IMR-90 (cell line): ENCODE data around the gene CANT1. TPM values are rescaled to one million over a fixed set of nuclear protein-coding genes. Genes with fewer than 3 reads are reported as not detected.

ENCODE experiments used
- ATAC-seq: fragments of 200-7000 bp; cut with Tn5 transposase; 2 replicates; pipeline ENCODE4 v1.9.1; 2020; ENCODE audit warnings: low read depth, mild to moderate bottlenecking, moderate library complexity
- BruUV-seq: library from RNA; stranded (reverse); fragments of 400-500 nt; replicated peaks from 2 replicates; lab custom pipeline; 2021; lab: Mats Ljungman, UMichigan
- CTCF ChIA-PET: fragments of 300-600 bp; formaldehyde crosslinking; extraction: SDS; loops from one replicate; lab custom pipeline; 2021; ENCODE audit warnings: antibody characterized with exemption; lab: Yijun Ruan, JAX
- POLR2A ChIA-PET: fragments of 300-600 bp; sonication (Branson Sonifier 250); formaldehyde crosslinking; loops from one replicate; lab custom pipeline; 2022; ENCODE audit warnings: antibody characterized with exemption; ENCODE audit not compliant: unreplicated experiment; lab: Charles Lee
- DNase-seq: peaks from one replicate; pipeline ENCODE4 v3.0.0; 2013
- H2AFZ ChIP-seq: replicated peaks from 2 replicates; pipeline ENCODE3; 2013; ENCODE audit warnings: low read length, mild to moderate bottlenecking; ENCODE audit not compliant: poor library complexity
- H2AK5ac ChIP-seq: 2 replicates; pipeline ENCODE4 v1.6.1; 2013; ENCODE audit warnings: low read depth, low read length, inconsistent platforms
- H2AK9ac ChIP-seq: replicated peaks from 2 replicates; pipeline ENCODE3; 2013; ENCODE audit warnings: mild to moderate bottlenecking, low read depth, low read length, moderate library complexity; ENCODE audit not compliant: poor library complexity
- H2BK120ac ChIP-seq: 2 replicates; pipeline ENCODE4 v1.6.1; 2013; ENCODE audit warnings: low read depth, low read length, inconsistent platforms
- H2BK15ac ChIP-seq: 3 replicates; pipeline ENCODE4 v1.6.1; 2013; ENCODE audit warnings: low read depth, low read length, inconsistent platforms
- H2BK20ac ChIP-seq: 2 replicates; pipeline ENCODE4 v1.6.1; 2013; ENCODE audit warnings: low read depth, mild to moderate bottlenecking, inconsistent platforms, low read length, moderate library complexity
- H2BK5ac ChIP-seq: 2 replicates; pipeline ENCODE4 v1.6.1; 2013; ENCODE audit warnings: mild to moderate bottlenecking, low read depth, low read length, inconsistent platforms; ENCODE audit not compliant: poor library complexity, severe bottlenecking
- H3K14ac ChIP-seq: replicated peaks from 2 replicates; pipeline ENCODE4 v1.6.1; 2013; ENCODE audit warnings: low read depth, low read length, inconsistent platforms
- H3K18ac ChIP-seq: 2 replicates; pipeline ENCODE4 v1.6.1; 2013; ENCODE audit warnings: low read depth, low read length, control low read depth
- H3K23ac ChIP-seq: 2 replicates; pipeline ENCODE4 v1.6.1; 2013; ENCODE audit warnings: low read depth, low read length, inconsistent platforms
- H3K27ac ChIP-seq: 2 replicates; pipeline ENCODE4 v1.5.1; 2013; ENCODE audit warnings: mild to moderate bottlenecking, control low read depth, low read length; ENCODE audit not compliant: insufficient read depth
- H3K27me3 ChIP-seq: 2 replicates; pipeline ENCODE4 v1.6.1; 2013; ENCODE audit warnings: low read length; ENCODE audit not compliant: control insufficient read depth, insufficient read depth
- H3K36me3 ChIP-seq: 2 replicates; pipeline ENCODE4 v1.6.1; 2013; ENCODE audit warnings: low read length, mixed read lengths; ENCODE audit not compliant: control insufficient read depth, insufficient read depth
- H3K4ac ChIP-seq: 2 replicates; pipeline ENCODE4 v1.6.1; 2013; ENCODE audit warnings: low read depth, low read length, inconsistent platforms
- H3K4me1 ChIP-seq: 2 replicates; pipeline ENCODE4 v1.6.1; 2013; ENCODE audit warnings: low read length, mixed read lengths; ENCODE audit not compliant: control insufficient read depth, insufficient read depth
- H3K4me2 ChIP-seq: 2 replicates; pipeline ENCODE4 v1.6.1; 2013; ENCODE audit warnings: low read depth, mild to moderate bottlenecking, control low read depth, low read length, moderate library complexity
- H3K4me3 ChIP-seq: 2 replicates; pipeline ENCODE4 v1.5.1; 2013; ENCODE audit warnings: low read depth, mild to moderate bottlenecking, control low read depth, low read length, moderate library complexity; ENCODE audit not compliant: insufficient read depth
- H3K56ac ChIP-seq: 2 replicates; pipeline ENCODE4 v1.6.1; 2013; ENCODE audit warnings: low read length, inconsistent platforms; ENCODE audit not compliant: insufficient read depth; ENCODE audit errors: extremely low read depth
- H3K79me1 ChIP-seq, 2 experiments: 2 replicates each; pipeline ENCODE4 v1.6.1; 2013; ENCODE audit warnings: low read length in 2 of 2, inconsistent platforms in 1 of 2, low read depth in 1 of 2
- H3K9ac ChIP-seq: 2 replicates; pipeline ENCODE4 v1.6.1; 2013; ENCODE audit warnings: low read depth, low read length, control low read depth
- H3K9me1 ChIP-seq: 2 replicates; pipeline ENCODE4 v1.6.1; 2013; ENCODE audit warnings: low read length, inconsistent platforms; ENCODE audit not compliant: insufficient read depth
- H3K9me3 ChIP-seq: 2 replicates; pipeline ENCODE4 v1.6.1; 2013; ENCODE audit warnings: low read length; ENCODE audit not compliant: control insufficient read depth, insufficient read depth
- H4K20me1 ChIP-seq: 2 replicates; pipeline ENCODE4 v1.6.1; 2013; ENCODE audit warnings: low read length, inconsistent platforms; ENCODE audit not compliant: insufficient read depth
- H4K5ac ChIP-seq: 2 replicates; pipeline ENCODE4 v1.6.1; 2013; ENCODE audit warnings: mild to moderate bottlenecking, low read depth, low read length, control low read depth
- H4K8ac ChIP-seq, 2 experiments: 2 replicates each; pipeline ENCODE4 v1.6.1; 2013; ENCODE audit warnings: low read depth in 2 of 2, low read length in 2 of 2, control low read depth in 1 of 2, inconsistent platforms in 1 of 2
- H4K91ac ChIP-seq: 2 replicates; pipeline ENCODE4 v1.6.1; 2013; ENCODE audit warnings: low read depth, low read length, inconsistent platforms; ENCODE audit not compliant: insufficient read depth
- BHLHE40 ChIP-seq: fragments of 150-350 bp; IDR thresholded peaks from 2 replicates; pipeline ENCODE4 v1.6.1; 2016; ENCODE audit warnings: mild to moderate bottlenecking, low read depth, low read length
- CEBPB ChIP-seq: IDR thresholded peaks from 2 replicates; pipeline ENCODE4 v1.6.1; 2012; ENCODE audit warnings: low read depth, low read length, improper control_type of control experiment
- CHD1 ChIP-seq: IDR thresholded peaks from 2 replicates; pipeline ENCODE4 v1.6.1; 2012; ENCODE audit warnings: low read depth, low read length, improper control_type of control experiment
- MAFK ChIP-seq: IDR thresholded peaks from 2 replicates; pipeline ENCODE4 v1.6.1; 2012; ENCODE audit warnings: low read depth, low read length, improper control_type of control experiment
- MAZ ChIP-seq: IDR thresholded peaks from 2 replicates; pipeline ENCODE4 v1.6.1; 2012; ENCODE audit warnings: low read depth, mild to moderate bottlenecking, low read length, improper control_type of control experiment, moderate library complexity, borderline replicate concordance
- MXI1 ChIP-seq: IDR thresholded peaks from 2 replicates; pipeline ENCODE4 v1.6.1; 2012; ENCODE audit warnings: low read depth, mild to moderate bottlenecking, low read length, moderate library complexity, borderline replicate concordance
- NFE2L2 ChIP-seq: fragments of 150-350 bp; IDR thresholded peaks from 2 replicates; pipeline ENCODE4 v1.6.1; 2016; ENCODE audit warnings: low read depth, mild to moderate bottlenecking, low read length
- POLR2A ChIP-seq: IDR thresholded peaks from 2 replicates; pipeline ENCODE4 v1.6.1; 2012; ENCODE audit warnings: mild to moderate bottlenecking, low read depth, low read length
- RAD21 ChIP-seq: IDR thresholded peaks from 2 replicates; pipeline ENCODE4 v1.6.1; 2012; ENCODE audit warnings: low read length, improper control_type of control experiment
- RCOR1 ChIP-seq: IDR thresholded peaks from 2 replicates; pipeline ENCODE4 v1.6.1; 2012; ENCODE audit warnings: mild to moderate bottlenecking, low read length, improper control_type of control experiment; ENCODE audit not compliant: insufficient replicate concordance
- RFX5 ChIP-seq: IDR thresholded peaks from 2 replicates; pipeline ENCODE4 v1.8.0; 2012; ENCODE audit warnings: low read depth, mild to moderate bottlenecking, low read length, moderate library complexity
- SMC3 ChIP-seq: fragments of 150-350 bp; IDR thresholded peaks from 2 replicates; pipeline ENCODE4 v1.6.1; 2016; ENCODE audit warnings: low read depth, mild to moderate bottlenecking, antibody characterized with exemption, low read length, moderate library complexity
- WGBS, 2 experiments: methylation state at CpG; one replicate each; pipeline versions ENCODE4 v1.1.5 to v1.1.7; 2013; ENCODE audit warnings: missing lambda C conversion rate in 2 of 2; ENCODE audit not compliant: insufficient read length in 1 of 2; ENCODE audit errors: extremely low coverage in 2 of 2; 5-methylcytosine and 5-hydroxymethylcytosine counted together
- dilution Hi-C: fragments of 300-500 bp; cut with HindIII; formaldehyde crosslinking; loops from one replicate; pipeline ENCODE4 v1.14.3; 2018; ENCODE audit warnings: low sequenced_read_pairs; ENCODE audit not compliant: unreplicated experiment
- in situ Hi-C: fragments of 300-500 bp; cut with MboI; formaldehyde crosslinking; loops from 3 replicates; pipeline ENCODE4 v1.14.3; 2019; ENCODE audit warnings: low sequenced_read_pairs, inconsistent platforms, mixed read lengths
- intact Hi-C: fragments of 100-400 bp; cut with micrococcal nuclease; formaldehyde crosslinking; loops from 2 replicates; pipeline ENCODE4 v1.10.0; 2022
- polyA plus RNA-seq, 3 experiments: library from polyadenylated mRNA; depleted of rRNA; stranded (reverse); fragments of >200 nt; gene quantifications; 2 replicates each; pipeline ENCODE4 v1.2.3, GENCODE V29; 2012; ENCODE audit warnings: low replicate concordance in 1 of 3
- total RNA-seq: library from RNA; depleted of rRNA; stranded (reverse); fragments of >200 nt; gene quantifications from 2 replicates; pipeline ENCODE4 v1.2.3, GENCODE V29; 2012
- TF ChIP-seq, protein P1 (sequence below): fragments of 150-350 bp; IDR thresholded peaks from 2 replicates; pipeline ENCODE4 v1.6.1; 2017; ENCODE audit warnings: mild to moderate bottlenecking, antibody characterized with exemption, low read length, low read depth
- TF ChIP-seq, protein P2 (sequence below): fragments of 150-350 bp; IDR thresholded peaks from 2 replicates; pipeline ENCODE4 v1.6.1; 2016; ENCODE audit warnings: low read depth, mild to moderate bottlenecking, low read length, moderate library complexity, borderline replicate concordance
- TF ChIP-seq, protein P3 (sequence below): conservative IDR thresholded peaks from 2 replicates; pipeline ENCODE4 v1.5.1; 2012; ENCODE audit warnings: mild to moderate bottlenecking, low read depth, low read length, improper control_type of control experiment

The CANT1 gene
- total and polyA plus RNA-seq, 2 of the 4 experiments (the other 2 are of a cell fraction) = 51.8 to 73.4 TPM

DNA sequence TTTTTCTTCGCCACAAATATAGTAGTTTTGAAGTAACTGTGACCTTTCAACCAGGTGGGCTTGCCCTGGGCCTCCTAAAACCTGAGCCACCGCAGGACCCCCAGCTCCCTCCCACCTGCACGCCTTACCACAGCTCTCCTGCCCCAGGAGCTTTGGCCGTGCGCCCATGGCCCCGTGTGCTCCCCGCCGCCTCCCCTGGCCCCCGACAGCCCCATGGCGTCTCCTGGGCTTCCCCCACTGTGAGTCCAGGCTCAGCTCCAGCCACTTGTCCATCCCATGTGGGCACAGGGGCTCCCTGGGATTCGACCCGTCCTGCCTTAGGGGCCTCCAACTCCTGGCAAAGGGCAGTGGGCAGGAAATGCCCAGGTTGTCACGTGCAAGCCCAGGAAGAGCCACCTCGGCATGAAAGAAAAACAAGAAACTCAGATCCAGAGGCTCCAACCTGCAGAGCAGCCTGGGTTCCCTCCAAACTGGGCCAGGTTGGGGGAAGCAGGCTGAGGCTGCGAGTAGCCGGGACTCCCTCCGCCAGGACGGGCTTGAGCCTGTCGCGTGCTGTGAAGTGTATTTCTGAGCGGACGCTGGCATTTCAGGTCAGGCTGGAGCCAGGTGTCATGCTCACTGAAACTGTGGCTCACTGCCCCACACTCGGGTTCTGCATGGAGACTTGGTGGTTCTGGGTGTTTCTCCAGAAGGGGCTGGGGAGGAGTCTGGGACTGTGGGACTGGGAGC lies 35.6 kb downstream of the CANT1 start:
- no peak for ATAC-seq
- dilution Hi-C loops = no loop called here
- TF ChIP-seq RCOR1 = no peak
- TF ChIP-seq, protein P1, sequence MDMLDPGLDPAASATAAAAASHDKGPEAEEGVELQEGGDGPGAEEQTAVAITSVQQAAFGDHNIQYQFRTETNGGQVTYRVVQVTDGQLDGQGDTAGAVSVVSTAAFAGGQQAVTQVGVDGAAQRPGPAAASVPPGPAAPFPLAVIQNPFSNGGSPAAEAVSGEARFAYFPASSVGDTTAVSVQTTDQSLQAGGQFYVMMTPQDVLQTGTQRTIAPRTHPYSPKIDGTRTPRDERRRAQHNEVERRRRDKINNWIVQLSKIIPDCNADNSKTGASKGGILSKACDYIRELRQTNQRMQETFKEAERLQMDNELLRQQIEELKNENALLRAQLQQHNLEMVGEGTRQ = no peak
- TF ChIP-seq, protein P2, sequence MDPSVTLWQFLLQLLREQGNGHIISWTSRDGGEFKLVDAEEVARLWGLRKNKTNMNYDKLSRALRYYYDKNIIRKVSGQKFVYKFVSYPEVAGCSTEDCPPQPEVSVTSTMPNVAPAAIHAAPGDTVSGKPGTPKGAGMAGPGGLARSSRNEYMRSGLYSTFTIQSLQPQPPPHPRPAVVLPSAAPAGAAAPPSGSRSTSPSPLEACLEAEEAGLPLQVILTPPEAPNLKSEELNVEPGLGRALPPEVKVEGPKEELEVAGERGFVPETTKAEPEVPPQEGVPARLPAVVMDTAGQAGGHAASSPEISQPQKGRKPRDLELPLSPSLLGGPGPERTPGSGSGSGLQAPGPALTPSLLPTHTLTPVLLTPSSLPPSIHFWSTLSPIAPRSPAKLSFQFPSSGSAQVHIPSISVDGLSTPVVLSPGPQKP = no peak
- TF ChIP-seq RAD21 = no peak
- no peak for TF ChIP-seq MAFK
- TF ChIP-seq SMC3 = no peak
- no peak for TF ChIP-seq MXI1
- TF ChIP-seq CEBPB = no peak
- TF ChIP-seq MAZ = no peak
- TF ChIP-seq NFE2L2 = no peak
- no peak for TF ChIP-seq CHD1
- TF ChIP-seq RFX5 = no peak
- no peak for TF ChIP-seq BHLHE40
- TF ChIP-seq, protein P3, sequence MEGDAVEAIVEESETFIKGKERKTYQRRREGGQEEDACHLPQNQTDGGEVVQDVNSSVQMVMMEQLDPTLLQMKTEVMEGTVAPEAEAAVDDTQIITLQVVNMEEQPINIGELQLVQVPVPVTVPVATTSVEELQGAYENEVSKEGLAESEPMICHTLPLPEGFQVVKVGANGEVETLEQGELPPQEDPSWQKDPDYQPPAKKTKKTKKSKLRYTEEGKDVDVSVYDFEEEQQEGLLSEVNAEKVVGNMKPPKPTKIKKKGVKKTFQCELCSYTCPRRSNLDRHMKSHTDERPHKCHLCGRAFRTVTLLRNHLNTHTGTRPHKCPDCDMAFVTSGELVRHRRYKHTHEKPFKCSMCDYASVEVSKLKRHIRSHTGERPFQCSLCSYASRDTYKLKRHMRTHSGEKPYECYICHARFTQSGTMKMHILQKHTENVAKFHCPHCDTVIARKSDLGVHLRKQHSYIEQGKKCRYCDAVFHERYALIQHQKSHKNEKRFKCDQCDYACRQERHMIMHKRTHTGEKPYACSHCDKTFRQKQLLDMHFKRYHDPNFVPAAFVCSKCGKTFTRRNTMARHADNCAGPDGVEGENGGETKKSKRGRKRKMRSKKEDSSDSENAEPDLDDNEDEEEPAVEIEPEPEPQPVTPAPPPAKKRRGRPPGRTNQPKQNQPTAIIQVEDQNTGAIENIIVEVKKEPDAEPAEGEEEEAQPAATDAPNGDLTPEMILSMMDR = no peak
- TF ChIP-seq POLR2A = no peak

More for the DNA sequence above, 35.6 kb downstream of the CANT1 start:
- H3K14ac ChIP-seq = no peak overlapping the region
- H3K4me2 ChIP-seq = no peak overlapping the region
- H2BK20ac ChIP-seq = no peak overlapping the region
- no peak overlapping the region for H4K8ac ChIP-seq
- H3K23ac ChIP-seq = no peak overlapping the region
- peaks cover 4 to 57% of the 10 kb centered on the region in 2 experiments; a peak in 3 of 4 replicates for H3K79me1 ChIP-seq
- H2AK9ac ChIP-seq = peak overlapping the region; percentile 70
- H2BK15ac ChIP-seq = no peak overlapping the region
- no peak overlapping the region for H3K18ac ChIP-seq
- H3K9me3 ChIP-seq = no peaks in the 10 kb centered on the region
- no peak overlapping the region for H4K5ac ChIP-seq
- in situ Hi-C loops = loop anchor here (25.0 kb wide), 1 partner anchor 487 kb away; no protein-coding TSS in a partner anchor
- no peak overlapping the region for H2AFZ ChIP-seq
- H3K9ac ChIP-seq = no peak overlapping the region
- no TSS peak for BruUV-seq
- no peak overlapping the region for H3K4ac ChIP-seq
- no peak overlapping the region for H2BK5ac ChIP-seq
- H3K56ac ChIP-seq = no peak overlapping the region
- H3K4me1 ChIP-seq = peaks cover 29% of the 10 kb centered on the region
- H3K36me3 ChIP-seq = peaks cover 12% of the 10 kb centered on the region; the same call in 1 of the 2 replicates
- no peak for DNase-seq
- H2AK5ac ChIP-seq = peak overlapping the region; percentile 69; the same call in 1 of the 2 replicates
- no peak overlapping the region for H4K91ac ChIP-seq
- ChIA-PET CTCF (interaction anchor here (1.4 kb wide), 1 partner anchor 108 kb away, joined by 5 read pairs; no protein-coding TSS in a partner anchor), POLR2A (no interaction called here)
- H4K20me1 ChIP-seq = peaks cover 5% of the 10 kb centered on the region; the same call in 1 of the 2 replicates
- H3K27me3 ChIP-seq = no peaks in the 10 kb centered on the region
- intact Hi-C loops = no loop called here
- no peak overlapping the region for H2BK120ac ChIP-seq
- 93% methylated on average over 14 of the region's 23 CpGs; no CpG with 5 or more reads in 1 of the 2 experiments for WGBS, 2 experiments
- H3K9me1 ChIP-seq = peaks cover 10% of the 10 kb centered on the region; the same call in 1 of the 2 replicates
- no peak overlapping the region for H3K4me3 ChIP-seq
- no peak overlapping the region for H3K27ac ChIP-seq
